ENCODE measurements around the gene LRIG1. TPM values are rescaled to one million over a fixed set of nuclear protein-coding genes. Genes with fewer than 3 reads are reported as not detected.

LRIG1 gene
- total RNA-seq, result 30.7 TPM

GRCh38 chr3:66500576-66501482 lies at the start of gene LRIG1:
Gene LRIG1 (minus strand): TSS chr3:66501022. CDS start chr3:66500407, 615 bp downstream.
- Histone ChIP-seq H3K4me1 (peaks cover 37% of the 10 kb centered on the region), H3K27ac (peak within 1 kb of the TSS; percentile 91), H3K4me3 (peak within 1 kb of the TSS; percentile 72 to 77), H3K9me3 (no peaks in the 10 kb centered on the region), H3K27me3 (no peaks in the 10 kb centered on the region), H3K36me3 (no peaks in the 10 kb centered on the region)
- TF ChIP-seq CTCF (IDR thresholded peaks at IDR 0.05), result no peak
- TF ChIP-seq POLR2A (IDR thresholded peaks at IDR 0.05), result peak in 1 of 2 donors; percentile 81
- peak; percentile 77 to 92 for TF ChIP-seq POLR2AphosphoS5 (IDR thresholded peaks at IDR 0.05; ENCODE audit: insufficient read depth in 1 of 2, low read depth in 1 of 2)
- DNase-seq (ENCODE audit: extremely low spot score in 2 of 2), result peak; percentile 99
- intact Hi-C loops (cut with DNase I), result loop anchor here (10.0 kb wide), 1 partner anchor 324 kb away; no protein-coding TSS in a partner anchor

- H3K9me3 ChIP-seq, result no peaks in the 10 kb centered on the region
Observed at GRCh38 chr3:66544619-66545429, 44.0 kb upstream of the LRIG1 start.

GRCh38 chr3:66542153-66542552 lies 41.3 kb upstream of the LRIG1 start:
- DNase-seq (ENCODE audit: extremely low spot score in 2 of 2), result no peak
- Histone ChIP-seq H3K27ac (no peak overlapping the region), H3K27me3 (no peaks in the 10 kb centered on the region), H3K4me1 (no peaks in the 10 kb centered on the region), H3K4me3 (no peak overlapping the region), H3K36me3 (no peaks in the 10 kb centered on the region), H3K9me3 (no peaks in the 10 kb centered on the region)
- intact Hi-C loops (cut with DNase I), result no loop called here
- TF ChIP-seq CTCF (IDR thresholded peaks at IDR 0.05) (no peak), POLR2A (IDR thresholded peaks at IDR 0.05) (no peak), POLR2AphosphoS5 (IDR thresholded peaks at IDR 0.05; ENCODE audit: insufficient read depth in 1 of 2, low read depth in 1 of 2) (no peak)

More at GRCh38 chr3:66544619-66545429, 44.0 kb upstream of the LRIG1 start:
- no peak overlapping the region for H3K27ac ChIP-seq
- no peak overlapping the region for H3K4me3 ChIP-seq
- H3K36me3 ChIP-seq, result no peaks in the 10 kb centered on the region
- no peaks in the 10 kb centered on the region for H3K4me1 ChIP-seq
- intact Hi-C loops (cut with DNase I), result no loop called here
- TF ChIP-seq CTCF (IDR thresholded peaks at IDR 0.05), result no peak
- no peak for TF ChIP-seq POLR2AphosphoS5 (IDR thresholded peaks at IDR 0.05; ENCODE audit: insufficient read depth in 1 of 2, low read depth in 1 of 2)
- no peak for TF ChIP-seq POLR2A (IDR thresholded peaks at IDR 0.05)
- H3K27me3 ChIP-seq, result no peaks in the 10 kb centered on the region
- no peak for DNase-seq (ENCODE audit: extremely low spot score in 2 of 2)

GRCh38 chr3:66539466-66539989 lies 38.7 kb upstream of the LRIG1 start:
- Histone ChIP-seq H3K9me3 (no peaks in the 10 kb centered on the region), H3K4me3 (no peak overlapping the region), H3K27me3 (no peaks in the 10 kb centered on the region), H3K4me1 (no peaks in the 10 kb centered on the region), H3K36me3 (no peaks in the 10 kb centered on the region), H3K27ac (no peak overlapping the region)
- no peak for TF ChIP-seq CTCF (IDR thresholded peaks at IDR 0.05)
- TF ChIP-seq POLR2A (IDR thresholded peaks at IDR 0.05), result no peak
- TF ChIP-seq POLR2AphosphoS5 (IDR thresholded peaks at IDR 0.05; ENCODE audit: insufficient read depth in 1 of 2, low read depth in 1 of 2), result no peak
- intact Hi-C loops (cut with DNase I), result no loop called here
- peak in 1 of 2 donors; percentile 25 for DNase-seq (ENCODE audit: extremely low spot score in 2 of 2)
